ENCODE measurements around the gene TET3.

TET3 gene

DNA sequence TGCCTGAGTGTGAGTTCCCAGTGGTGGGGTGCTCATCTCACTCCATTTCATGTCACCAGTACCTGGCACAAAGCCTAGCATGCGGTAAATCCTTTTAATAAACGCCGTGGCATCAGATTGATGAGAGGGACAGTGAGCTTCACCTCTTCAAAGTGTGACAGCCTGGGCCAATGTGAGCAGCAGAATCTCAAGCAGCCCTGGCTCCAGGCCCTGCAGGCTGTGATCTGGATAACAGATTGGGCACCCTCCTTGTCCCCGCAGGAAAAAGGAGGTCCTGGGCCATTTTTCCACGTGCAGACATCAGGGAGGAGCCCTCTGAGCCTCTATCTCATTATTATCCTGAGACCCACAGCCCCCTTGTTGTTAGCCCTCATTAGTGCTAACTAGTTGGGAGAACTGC lies 34.8 kb downstream of the TET3 start:
- DNase-seq (ENCODE audit: low spot score) = no peak
- no peaks in the 10 kb centered on the region for H3K4me1 ChIP-seq (ENCODE audit: insufficient read depth, poor library complexity, severe bottlenecking)
- H3K4me3 ChIP-seq (ENCODE audit: severe bottlenecking) = no peak overlapping the region
- no peaks in the 10 kb centered on the region for H3K36me3 ChIP-seq (ENCODE audit: low read depth)
- no peaks in the 10 kb centered on the region for H3K27me3 ChIP-seq (ENCODE audit: insufficient read depth, poor library complexity, severe bottlenecking)
- no peak for ATAC-seq (ENCODE audit: low read depth)
- H3K9me3 ChIP-seq (ENCODE audit: severe bottlenecking) = no peaks in the 10 kb centered on the region
- no peak overlapping the region for H3K27ac ChIP-seq (ENCODE audit: poor library complexity, severe bottlenecking)
- TF ChIP-seq, protein P1, sequence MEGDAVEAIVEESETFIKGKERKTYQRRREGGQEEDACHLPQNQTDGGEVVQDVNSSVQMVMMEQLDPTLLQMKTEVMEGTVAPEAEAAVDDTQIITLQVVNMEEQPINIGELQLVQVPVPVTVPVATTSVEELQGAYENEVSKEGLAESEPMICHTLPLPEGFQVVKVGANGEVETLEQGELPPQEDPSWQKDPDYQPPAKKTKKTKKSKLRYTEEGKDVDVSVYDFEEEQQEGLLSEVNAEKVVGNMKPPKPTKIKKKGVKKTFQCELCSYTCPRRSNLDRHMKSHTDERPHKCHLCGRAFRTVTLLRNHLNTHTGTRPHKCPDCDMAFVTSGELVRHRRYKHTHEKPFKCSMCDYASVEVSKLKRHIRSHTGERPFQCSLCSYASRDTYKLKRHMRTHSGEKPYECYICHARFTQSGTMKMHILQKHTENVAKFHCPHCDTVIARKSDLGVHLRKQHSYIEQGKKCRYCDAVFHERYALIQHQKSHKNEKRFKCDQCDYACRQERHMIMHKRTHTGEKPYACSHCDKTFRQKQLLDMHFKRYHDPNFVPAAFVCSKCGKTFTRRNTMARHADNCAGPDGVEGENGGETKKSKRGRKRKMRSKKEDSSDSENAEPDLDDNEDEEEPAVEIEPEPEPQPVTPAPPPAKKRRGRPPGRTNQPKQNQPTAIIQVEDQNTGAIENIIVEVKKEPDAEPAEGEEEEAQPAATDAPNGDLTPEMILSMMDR (IDR thresholded peaks at IDR 0.05; ENCODE audit: poor library complexity, severe bottlenecking) = no peak

DNA sequence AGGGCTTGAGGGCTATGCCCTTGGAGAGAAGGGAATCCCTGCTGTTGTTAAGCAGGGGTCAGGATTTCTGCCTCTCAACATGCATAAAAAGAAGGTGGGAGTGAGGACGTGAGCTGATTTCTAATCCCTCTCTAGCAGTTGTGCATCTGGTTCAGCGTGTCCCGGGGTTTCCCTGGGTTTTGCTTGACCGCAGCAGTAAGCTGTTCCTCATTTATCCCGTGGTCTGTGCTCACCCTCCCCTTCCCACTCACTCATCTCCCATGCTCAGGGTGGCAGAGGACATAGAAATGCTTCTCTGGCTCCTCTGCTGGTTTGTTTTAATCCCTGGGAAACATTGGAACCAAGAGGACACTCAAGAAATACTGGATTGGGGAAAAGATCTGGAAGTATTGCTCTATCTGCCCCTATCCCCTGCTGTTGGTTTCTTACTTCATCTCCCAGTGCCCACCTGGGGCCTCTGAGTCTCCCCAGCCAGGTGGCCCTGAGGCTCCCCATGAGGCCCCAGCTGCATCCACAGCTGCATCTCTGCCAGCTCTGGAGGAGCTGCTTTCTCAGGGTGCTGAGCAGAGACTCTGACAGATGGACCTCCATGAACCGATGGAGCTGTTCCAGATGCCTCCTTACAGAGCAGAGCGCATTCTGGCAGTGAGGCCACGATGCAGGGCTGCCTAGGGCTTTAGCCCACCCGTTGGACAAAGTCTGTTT lies 36.1 kb downstream of the TET3 start:
- ATAC-seq (ENCODE audit: low read depth) = no peak

DNA sequence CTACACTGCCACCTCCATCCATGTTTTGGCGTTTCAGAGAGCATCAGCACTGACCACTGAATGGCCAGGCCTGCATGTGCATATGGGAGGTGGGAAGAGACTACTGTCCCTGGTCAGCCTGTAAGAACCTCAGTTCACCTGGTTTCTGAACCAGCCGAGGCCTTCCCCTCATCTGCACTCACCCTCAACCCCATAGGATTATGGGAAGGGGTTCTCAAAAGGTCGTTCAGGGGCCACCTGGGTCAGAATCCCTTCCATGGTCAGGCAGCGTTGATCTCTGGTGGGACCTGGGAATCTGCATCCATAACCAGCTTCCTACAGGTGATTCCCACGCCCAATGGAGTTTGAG lies 36.7 kb downstream of the TET3 start:
- no peaks in the 10 kb centered on the region for H3K9me3 ChIP-seq (ENCODE audit: severe bottlenecking)
- peaks cover 3% of the 10 kb centered on the region for H3K4me1 ChIP-seq (ENCODE audit: insufficient read depth, poor library complexity, severe bottlenecking)
- ATAC-seq (ENCODE audit: low read depth) (no peak), DNase-seq (ENCODE audit: low spot score) (no peak)
- H3K36me3 ChIP-seq (ENCODE audit: low read depth) = no peaks in the 10 kb centered on the region
- TF ChIP-seq, protein P1 (IDR thresholded peaks at IDR 0.05; ENCODE audit: poor library complexity, severe bottlenecking) = no peak
- no peak overlapping the region for H3K27ac ChIP-seq (ENCODE audit: poor library complexity, severe bottlenecking)
- H3K27me3 ChIP-seq (ENCODE audit: insufficient read depth, poor library complexity, severe bottlenecking) = no peaks in the 10 kb centered on the region
- H3K4me3 ChIP-seq (ENCODE audit: severe bottlenecking) = no peak overlapping the region

More for the DNA sequence above, 36.1 kb downstream of the TET3 start:
- Histone ChIP-seq H3K27ac (ENCODE audit: poor library complexity, severe bottlenecking) (no peak overlapping the region), H3K27me3 (ENCODE audit: insufficient read depth, poor library complexity, severe bottlenecking) (no peaks in the 10 kb centered on the region), H3K9me3 (ENCODE audit: severe bottlenecking) (no peaks in the 10 kb centered on the region), H3K36me3 (ENCODE audit: low read depth) (no peaks in the 10 kb centered on the region), H3K4me3 (ENCODE audit: severe bottlenecking) (no peak overlapping the region), H3K4me1 (ENCODE audit: insufficient read depth, poor library complexity, severe bottlenecking) (peaks cover 3% of the 10 kb centered on the region)
- TF ChIP-seq, protein P1 (IDR thresholded peaks at IDR 0.05; ENCODE audit: poor library complexity, severe bottlenecking) = no peak
- DNase-seq (ENCODE audit: low spot score) = no peak

DNA sequence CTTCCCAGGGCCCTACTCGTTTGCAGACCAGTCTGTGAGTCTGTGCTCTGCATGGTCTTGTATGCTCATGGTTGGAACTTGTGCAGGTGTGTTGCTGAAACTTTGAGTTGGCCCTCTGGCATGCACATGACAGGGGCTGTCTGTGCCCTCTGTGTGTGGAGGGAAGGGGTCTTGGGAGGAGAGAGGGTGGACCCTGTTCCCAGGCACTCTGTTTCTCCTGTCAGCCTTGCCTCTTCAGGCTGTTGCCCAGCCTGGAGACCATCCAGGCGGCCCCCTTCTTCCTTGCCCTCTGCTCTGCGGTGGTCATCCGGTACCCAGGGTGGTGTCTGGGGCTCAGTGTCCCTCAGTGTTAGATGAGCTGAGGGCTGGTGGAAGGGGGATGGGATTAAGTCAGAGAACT lies 39.5 kb downstream of the TET3 start:
- Histone ChIP-seq H3K4me3 (ENCODE audit: severe bottlenecking) (no peak overlapping the region), H3K27ac (ENCODE audit: poor library complexity, severe bottlenecking) (no peak overlapping the region), H3K27me3 (ENCODE audit: insufficient read depth, poor library complexity, severe bottlenecking) (no peaks in the 10 kb centered on the region), H3K4me1 (ENCODE audit: insufficient read depth, poor library complexity, severe bottlenecking) (peaks cover 3% of the 10 kb centered on the region), H3K9me3 (ENCODE audit: severe bottlenecking) (no peaks in the 10 kb centered on the region), H3K36me3 (ENCODE audit: low read depth) (no peaks in the 10 kb centered on the region)
- ATAC-seq (ENCODE audit: low read depth) = no peak
- TF ChIP-seq, protein P1 (IDR thresholded peaks at IDR 0.05; ENCODE audit: poor library complexity, severe bottlenecking) = no peak
- DNase-seq (ENCODE audit: low spot score) = no peak

DNA sequence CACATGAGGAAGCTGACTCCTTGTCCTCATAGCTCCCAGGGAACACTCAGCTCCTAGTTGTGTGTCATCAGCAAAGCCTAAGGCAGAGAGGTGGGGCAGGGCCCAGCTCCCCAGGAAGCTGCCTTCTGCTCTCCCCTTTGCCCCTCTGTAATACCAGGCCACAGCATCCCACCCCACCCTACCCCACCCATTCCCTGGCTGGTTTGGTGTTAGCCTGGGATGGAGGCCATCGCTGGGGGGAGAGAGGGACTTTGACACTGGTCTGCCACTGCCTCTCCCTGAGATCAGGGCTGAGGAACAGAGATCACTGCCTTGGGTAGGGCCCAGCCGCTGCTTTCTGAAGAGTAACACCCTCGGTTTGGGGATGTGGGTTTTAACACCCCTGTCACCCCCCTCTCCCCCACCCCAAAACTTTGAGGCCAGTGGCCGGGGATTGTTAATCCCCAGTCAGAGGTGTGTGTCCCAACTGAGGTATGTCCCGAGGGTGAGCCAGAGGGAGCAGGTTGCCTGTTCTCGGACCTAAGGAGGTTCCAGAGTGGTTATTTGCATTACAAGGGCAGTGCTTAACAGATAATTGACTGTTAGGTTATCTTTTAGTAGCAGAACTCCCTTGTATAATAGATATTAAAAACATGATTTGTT lies 41.4 kb downstream of the TET3 start:
- H3K27ac ChIP-seq (ENCODE audit: poor library complexity, severe bottlenecking) = no peak overlapping the region

More for the DNA sequence above, 41.4 kb downstream of the TET3 start:
- Histone ChIP-seq H3K36me3 (ENCODE audit: low read depth) (no peaks in the 10 kb centered on the region), H3K27me3 (ENCODE audit: insufficient read depth, poor library complexity, severe bottlenecking) (no peaks in the 10 kb centered on the region), H3K9me3 (ENCODE audit: severe bottlenecking) (no peaks in the 10 kb centered on the region), H3K4me1 (ENCODE audit: insufficient read depth, poor library complexity, severe bottlenecking) (peaks cover 3% of the 10 kb centered on the region), H3K4me3 (ENCODE audit: severe bottlenecking) (no peak overlapping the region)
- TF ChIP-seq, protein P1 (IDR thresholded peaks at IDR 0.05; ENCODE audit: poor library complexity, severe bottlenecking) = no peak
- DNase-seq (ENCODE audit: low spot score) = no peak
- peak; percentile 75 for ATAC-seq (ENCODE audit: low read depth)

Data from RWPE2 (cell line).